HG02981 (cell line): Measurements from ENCODE around the gene KCNH1.

Experiments used
- ATAC-seq: cut with Tn5 transposase; IDR thresholded peaks from one replicate; pipeline ENCODE4 v1.9.1; 2021; ENCODE audit warnings: mild to moderate bottlenecking, moderate library complexity; ENCODE audit not compliant: unreplicated experiment

Gene KCNH1

GRCh38 chr1:211133836-211134669 is at the start of gene KCNH1:
TSS of gene KCNH1 (minus strand) at chr1:211134148. CDS start at chr1:211133945, 203 bp downstream.
- ATAC-seq = peak; percentile 93

- no peak for ATAC-seq
These were observed 48.8 kb upstream of the KCNH1 start for GRCh38 chr1:211182746-211183145.

- no peak for ATAC-seq
These were observed 40.4 kb upstream of the KCNH1 start for GRCh38 chr1:211174375-211174774.

GRCh38 chr1:211172657-211173056 is 38.7 kb upstream of the KCNH1 start:
- ATAC-seq = no peak

- ATAC-seq = no peak
These were observed 35.4 kb upstream of the KCNH1 start for GRCh38 chr1:211169353-211169752.

- no peak for ATAC-seq
These were observed 24.9 kb upstream of the KCNH1 start for GRCh38 chr1:211158866-211159265.

GRCh38 chr1:211155040-211155439 is 21.1 kb upstream of the KCNH1 start:
- ATAC-seq = no peak

- no peak for ATAC-seq
These were observed 20.0 kb upstream of the KCNH1 start for GRCh38 chr1:211153932-211154331.

GRCh38 chr1:211148366-211148765 is 14.4 kb upstream of the KCNH1 start:
- no peak for ATAC-seq

GRCh38 chr1:211145944-211146343 is 12.0 kb upstream of the KCNH1 start:
- ATAC-seq = no peak

- no peak for ATAC-seq
These were observed 1.5 kb upstream of the KCNH1 start for GRCh38 chr1:211135342-211135950.

- ATAC-seq = no peak
These were observed 534 bp downstream of the KCNH1 start for GRCh38 chr1:211133393-211133835.

- ATAC-seq = no peak
These were observed 1.1 kb downstream of the KCNH1 start for GRCh38 chr1:211132721-211133392.

GRCh38 chr1:211129776-211130175 is 4.2 kb downstream of the KCNH1 start:
- ATAC-seq = no peak

GRCh38 chr1:211127166-211127565 is 6.8 kb downstream of the KCNH1 start:
- ATAC-seq = no peak

- ATAC-seq = no peak
These were observed 7.3 kb downstream of the KCNH1 start for GRCh38 chr1:211126622-211127021.

GRCh38 chr1:211118407-211119102 is 15.4 kb downstream of the KCNH1 start:
- no peak for ATAC-seq

- ATAC-seq = no peak
These were observed 19.5 kb downstream of the KCNH1 start for GRCh38 chr1:211114446-211114845.

GRCh38 chr1:211113566-211113965 is 20.4 kb downstream of the KCNH1 start:
- ATAC-seq = no peak

- ATAC-seq = no peak
These were observed 22.6 kb downstream of the KCNH1 start for GRCh38 chr1:211111351-211111750.

GRCh38 chr1:211101481-211101880 is 32.5 kb downstream of the KCNH1 start:
- ATAC-seq = no peak
